HEK293T (cell line): Measurements from ENCODE around the gene AHR.

Experiments used
- CTCF ChIA-PET: fragments of 350-600 bp; formaldehyde crosslinking; extraction: SDS; loops from one replicate; lab custom pipeline; 2021; ENCODE audit warnings: antibody characterized with exemption, inconsistent platforms; lab: Yijun Ruan, JAX
- POLR2A ChIA-PET: fragments of 350-600 bp; formaldehyde crosslinking; extraction: SDS; loops from one replicate; lab custom pipeline; 2020; ENCODE audit warnings: antibody characterized with exemption, inconsistent platforms; lab: Yijun Ruan, JAX
- DNase-seq: peaks from one replicate; pipeline ENCODE4 v3.0.0; 2012; ENCODE audit warnings: mixed read lengths; ENCODE audit errors: extremely low spot score
- ARNT ChIP-seq: fragments of 450-650 bp; IDR thresholded peaks from 2 replicates; pipeline ENCODE4 v1.6.1; 2017; ENCODE audit warnings: mild to moderate bottlenecking
- BHLHE40 ChIP-seq: fragments of 450-650 bp; IDR thresholded peaks from 2 replicates; pipeline ENCODE4 v1.6.1; 2016; ENCODE audit warnings: mild to moderate bottlenecking, moderate library complexity, borderline replicate concordance
- CTBP1 ChIP-seq: fragments of 450-650 bp; IDR thresholded peaks from 2 replicates; pipeline ENCODE4 v1.6.1; 2016; ENCODE audit warnings: borderline replicate concordance
- ELF4 ChIP-seq: fragments of 450-650 bp; IDR thresholded peaks from 2 replicates; pipeline ENCODE4 v1.6.1; 2017; ENCODE audit warnings: antibody characterized with exemption
- FOXA1 ChIP-seq: fragments of 450-650 bp; IDR thresholded peaks from 2 replicates; pipeline ENCODE4 v1.6.1; 2016; ENCODE audit warnings: mild to moderate bottlenecking
- FOXK2 ChIP-seq: fragments of 450-650 bp; IDR thresholded peaks from 2 replicates; pipeline ENCODE4 v1.6.1; 2016; ENCODE audit warnings: mild to moderate bottlenecking
- FOXM1 ChIP-seq: fragments of 450-650 bp; IDR thresholded peaks from 2 replicates; pipeline ENCODE4 v1.6.1; 2017; ENCODE audit warnings: mild to moderate bottlenecking, borderline replicate concordance
- HDGF ChIP-seq: fragments of 450-650 bp; IDR thresholded peaks from 2 replicates; pipeline ENCODE4 v1.6.1; 2017; ENCODE audit warnings: antibody characterized with exemption, borderline replicate concordance
- L3MBTL2 ChIP-seq: fragments of 450-650 bp; conservative IDR thresholded peaks from 2 replicates; pipeline ENCODE4 v1.6.1; 2016; ENCODE audit warnings: mild to moderate bottlenecking
- LEF1 ChIP-seq: fragments of 450-650 bp; IDR thresholded peaks from 2 replicates; pipeline ENCODE4 v1.6.1; 2017; ENCODE audit warnings: mild to moderate bottlenecking, borderline replicate concordance
- NFRKB ChIP-seq: fragments of 450-650 bp; IDR thresholded peaks from 2 replicates; pipeline ENCODE4 v1.6.1; 2016; ENCODE audit warnings: mild to moderate bottlenecking, moderate library complexity
- PKNOX1 ChIP-seq: fragments of 450-650 bp; IDR thresholded peaks from 2 replicates; pipeline ENCODE4 v1.6.1; 2016
- SP1 ChIP-seq: fragments of 450-650 bp; IDR thresholded peaks from 2 replicates; pipeline ENCODE4 v1.6.1; 2017
- SUZ12 ChIP-seq: fragments of 450-650 bp; IDR thresholded peaks from 2 replicates; pipeline ENCODE4 v1.6.1; 2016; ENCODE audit warnings: mild to moderate bottlenecking
- TARDBP ChIP-seq: fragments of 450-650 bp; IDR thresholded peaks from 2 replicates; pipeline ENCODE4 v1.6.1; 2016
- ZNF384 ChIP-seq: fragments of 450-650 bp; IDR thresholded peaks from 2 replicates; pipeline ENCODE4 v1.6.1; 2016

The AHR gene

GRCh38 chr7:17367502-17367901 is 69.0 kb downstream of the AHR start:
- DNase-seq = no peak
- POLR2A ChIA-PET = no interaction called here
- TF ChIP-seq FOXK2 (no peak), SP1 (no peak)
- CTCF ChIA-PET = interaction anchor here (0.6 kb wide), 1 partner anchor 66 kb away, joined by 3 read pairs; no protein-coding TSS in a partner anchor

- ChIA-PET POLR2A (no interaction called here), CTCF (interaction anchor here (0.6 kb wide), 1 partner anchor 384 kb away, joined by 4 read pairs; no protein-coding TSS in a partner anchor)
- DNase-seq = no peak
- no peak for TF ChIP-seq ZNF384
- TF ChIP-seq TARDBP = no peak
- no peak for TF ChIP-seq FOXM1
- TF ChIP-seq L3MBTL2 = no peak
- TF ChIP-seq FOXK2 = no peak
- no peak for TF ChIP-seq CTBP1
- TF ChIP-seq LEF1 = no peak
- no peak for TF ChIP-seq ARNT
- no peak for TF ChIP-seq SP1
- TF ChIP-seq SUZ12 = no peak
- no peak for TF ChIP-seq HDGF
- no peak for TF ChIP-seq FOXA1
- no peak for TF ChIP-seq BHLHE40
Observed at GRCh38 chr7:17368856-17369524, 70.5 kb downstream of the AHR start.

- ChIA-PET CTCF (no interaction called here), POLR2A (no interaction called here)
- DNase-seq = no peak
- no peak for TF ChIP-seq ZNF384
- TF ChIP-seq FOXA1 = no peak
- no peak for TF ChIP-seq HDGF
- TF ChIP-seq BHLHE40 = no peak
- TF ChIP-seq PKNOX1 = no peak
- no peak for TF ChIP-seq CTBP1
- no peak for TF ChIP-seq SUZ12
- no peak for TF ChIP-seq ELF4
- no peak for TF ChIP-seq FOXM1
- TF ChIP-seq SP1 = no peak
- no peak for TF ChIP-seq L3MBTL2
- TF ChIP-seq ARNT = no peak
- no peak for TF ChIP-seq TARDBP
- TF ChIP-seq NFRKB = no peak
Observed at GRCh38 chr7:17369691-17370426, 71.4 kb downstream of the AHR start.

GRCh38 chr7:17370901-17371585 is 72.6 kb downstream of the AHR start:
- POLR2A ChIA-PET = no interaction called here
- CTCF ChIA-PET = no interaction called here

GRCh38 chr7:17371671-17372524 is 73.4 kb downstream of the AHR start:
- ChIA-PET CTCF (no interaction called here), POLR2A (no interaction called here)
- DNase-seq = no peak
- TF ChIP-seq LEF1 = no peak
- no peak for TF ChIP-seq CTBP1
- no peak for TF ChIP-seq FOXA1
- TF ChIP-seq ZNF384 = no peak
- TF ChIP-seq L3MBTL2 = no peak
- no peak for TF ChIP-seq ELF4
- no peak for TF ChIP-seq SP1

More at GRCh38 chr7:17370901-17371585, 72.6 kb downstream of the AHR start:
- DNase-seq = no peak
- TF ChIP-seq NFRKB (no peak), L3MBTL2 (no peak), FOXA1 (no peak), SUZ12 (no peak), PKNOX1 (no peak), LEF1 (no peak), CTBP1 (no peak)

- CTCF ChIA-PET = no interaction called here
- DNase-seq = no peak
- TF ChIP-seq SP1 (no peak), SUZ12 (no peak), LEF1 (no peak), FOXA1 (no peak), ARNT (no peak), CTBP1 (no peak), PKNOX1 (no peak), ZNF384 (no peak)
- POLR2A ChIA-PET = no interaction called here
Observed at GRCh38 chr7:17374157-17374556, 75.7 kb downstream of the AHR start.
